HepG2 (cell line): ENCODE data around the gene AGPAT2. TPM values are rescaled to one million over a fixed set of nuclear protein-coding genes. Genes with fewer than 3 reads are reported as not detected.

Source experiments
- FOXA1 ChIP-seq, 2 experiments: fragments of 450-650 bp in 1 of 2; sonication (generic) in 1 of 2; formaldehyde crosslinking in 1 of 2; IDR thresholded peaks; 2 replicates each; pipeline versions ENCODE4 v1.4.0 to v1.6.1; 2016 to 2020; ENCODE audit warnings: missing genetic modification reagents in 1 of 2
- KLF16 ChIP-seq, 2 experiments: sonication (generic) in 1 of 2; formaldehyde crosslinking in 1 of 2; IDR thresholded peaks; 2 replicates each; pipeline versions ENCODE4 v1.6.1 to v1.8.0; 2016 to 2023; ENCODE audit warnings: missing genetic modification reagents in 2 of 2, missing compliant biosample characterization in 1 of 2
- SCMH1 ChIP-seq: sonication (generic); formaldehyde crosslinking; IDR thresholded peaks from 2 replicates; pipeline ENCODE4 v1.9.0; 2021; ENCODE audit warnings: missing genetic modification reagents, mild to moderate bottlenecking, borderline replicate concordance
- ZFP36L1 ChIP-seq: sonication (generic); formaldehyde crosslinking; IDR thresholded peaks from 2 replicates; pipeline ENCODE4 v1.8.0; 2022; ENCODE audit warnings: mild to moderate bottlenecking, missing genetic modification reagents, moderate library complexity
- ZNF276 ChIP-seq: sonication (generic); formaldehyde crosslinking; IDR thresholded peaks from 2 replicates; pipeline ENCODE4 v1.4.0; 2020; ENCODE audit warnings: mild to moderate bottlenecking, low read depth, missing genetic modification reagents
- ZNF672 ChIP-seq: sonication (generic); formaldehyde crosslinking; IDR thresholded peaks from 2 replicates; pipeline ENCODE4 v1.8.1; 2022; ENCODE audit warnings: missing genetic modification reagents
- polyA plus RNA-seq, 8 experiments: library from polyadenylated mRNA; depleted of rRNA in 3 of 8; stranded (reverse) in 7 of 8; unstranded in 1 of 8; fragments of >200 nt; fragmentation: Illumina TruSeq in 4 of 8; extraction: Trizol in 4 of 8; gene quantifications; 2 replicates each; pipeline versions ENCODE4 v1.2.1 to v1.2.3, GENCODE V29; 2011 to 2016; ENCODE audit warnings: low read depth in 4 of 8, missing spikeins in 1 of 8, mixed read lengths in 1 of 8; ENCODE audit not compliant: insufficient read depth in 1 of 8
- total RNA-seq, 5 experiments: library from RNA; depleted of rRNA; stranded (reverse); fragments of >200 nt; fragmentation: Illumina TruSeq; extraction: Trizol; gene quantifications; 2 replicates each; pipeline ENCODE4 v1.2.3, GENCODE V29; 2016; ENCODE audit warnings: low read depth in 1 of 5
- TF ChIP-seq, protein P1 (sequence below): sonication (generic); formaldehyde crosslinking; IDR thresholded peaks from 2 replicates; pipeline ENCODE4 v1.4.0; 2020; ENCODE audit warnings: mild to moderate bottlenecking, missing genetic modification reagents
- TF ChIP-seq, protein P2 (sequence below): sonication (generic); formaldehyde crosslinking; IDR thresholded peaks from 2 replicates; pipeline ENCODE4 v1.5.0; 2020; ENCODE audit warnings: mild to moderate bottlenecking, missing genetic modification reagents, borderline replicate concordance
- TF ChIP-seq, protein P3 (sequence below): IDR thresholded peaks from 2 replicates; pipeline ENCODE4 v1.6.1; 2016

AGPAT2 gene
- total and polyA plus RNA-seq, 2 of the 13 experiments (the other 11 are each of a cell fraction or from before 2014, with no cell fraction given), result 3.9 to 25.8 TPM

GRCh38 chr9:136728080-136728547, 40.9 kb upstream of the AGPAT2 start (continued):
- TF ChIP-seq, protein P1, sequence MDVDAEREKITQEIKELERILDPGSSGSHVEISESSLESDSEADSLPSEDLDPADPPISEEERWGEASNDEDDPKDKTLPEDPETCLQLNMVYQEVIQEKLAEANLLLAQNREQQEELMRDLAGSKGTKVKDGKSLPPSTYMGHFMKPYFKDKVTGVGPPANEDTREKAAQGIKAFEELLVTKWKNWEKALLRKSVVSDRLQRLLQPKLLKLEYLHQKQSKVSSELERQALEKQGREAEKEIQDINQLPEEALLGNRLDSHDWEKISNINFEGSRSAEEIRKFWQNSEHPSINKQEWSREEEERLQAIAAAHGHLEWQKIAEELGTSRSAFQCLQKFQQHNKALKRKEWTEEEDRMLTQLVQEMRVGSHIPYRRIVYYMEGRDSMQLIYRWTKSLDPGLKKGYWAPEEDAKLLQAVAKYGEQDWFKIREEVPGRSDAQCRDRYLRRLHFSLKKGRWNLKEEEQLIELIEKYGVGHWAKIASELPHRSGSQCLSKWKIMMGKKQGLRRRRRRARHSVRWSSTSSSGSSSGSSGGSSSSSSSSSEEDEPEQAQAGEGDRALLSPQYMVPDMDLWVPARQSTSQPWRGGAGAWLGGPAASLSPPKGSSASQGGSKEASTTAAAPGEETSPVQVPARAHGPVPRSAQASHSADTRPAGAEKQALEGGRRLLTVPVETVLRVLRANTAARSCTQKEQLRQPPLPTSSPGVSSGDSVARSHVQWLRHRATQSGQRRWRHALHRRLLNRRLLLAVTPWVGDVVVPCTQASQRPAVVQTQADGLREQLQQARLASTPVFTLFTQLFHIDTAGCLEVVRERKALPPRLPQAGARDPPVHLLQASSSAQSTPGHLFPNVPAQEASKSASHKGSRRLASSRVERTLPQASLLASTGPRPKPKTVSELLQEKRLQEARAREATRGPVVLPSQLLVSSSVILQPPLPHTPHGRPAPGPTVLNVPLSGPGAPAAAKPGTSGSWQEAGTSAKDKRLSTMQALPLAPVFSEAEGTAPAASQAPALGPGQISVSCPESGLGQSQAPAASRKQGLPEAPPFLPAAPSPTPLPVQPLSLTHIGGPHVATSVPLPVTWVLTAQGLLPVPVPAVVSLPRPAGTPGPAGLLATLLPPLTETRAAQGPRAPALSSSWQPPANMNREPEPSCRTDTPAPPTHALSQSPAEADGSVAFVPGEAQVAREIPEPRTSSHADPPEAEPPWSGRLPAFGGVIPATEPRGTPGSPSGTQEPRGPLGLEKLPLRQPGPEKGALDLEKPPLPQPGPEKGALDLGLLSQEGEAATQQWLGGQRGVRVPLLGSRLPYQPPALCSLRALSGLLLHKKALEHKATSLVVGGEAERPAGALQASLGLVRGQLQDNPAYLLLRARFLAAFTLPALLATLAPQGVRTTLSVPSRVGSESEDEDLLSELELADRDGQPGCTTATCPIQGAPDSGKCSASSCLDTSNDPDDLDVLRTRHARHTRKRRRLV (CRISPR knock-in tag), result peak; percentile 51; the same call in 1 of the 2 replicates
- TF ChIP-seq ZNF276 (CRISPR knock-in tag) (no peak), SCMH1 (CRISPR knock-in tag) (no peak), ZNF672 (CRISPR knock-in tag) (peak; percentile 84; the same call in 1 of the 2 replicates), FOXA1 (IDR thresholded peaks at IDR 0.05) (no peak), FOXA1 (CRISPR knock-in tag; IDR thresholded peaks at IDR 0.05) (peak; percentile 33; the same call in 1 of the 2 replicates), ZFP36L1 (CRISPR knock-in tag) (no peak; the same call in 1 of the 2 replicates), KLF16 (CRISPR knock-in tag; IDR thresholded peaks at IDR 0.05) (peak in 1 of 2 experiments; percentile 91; a peak in 3 of 4 replicates)
- TF ChIP-seq, protein P2, sequence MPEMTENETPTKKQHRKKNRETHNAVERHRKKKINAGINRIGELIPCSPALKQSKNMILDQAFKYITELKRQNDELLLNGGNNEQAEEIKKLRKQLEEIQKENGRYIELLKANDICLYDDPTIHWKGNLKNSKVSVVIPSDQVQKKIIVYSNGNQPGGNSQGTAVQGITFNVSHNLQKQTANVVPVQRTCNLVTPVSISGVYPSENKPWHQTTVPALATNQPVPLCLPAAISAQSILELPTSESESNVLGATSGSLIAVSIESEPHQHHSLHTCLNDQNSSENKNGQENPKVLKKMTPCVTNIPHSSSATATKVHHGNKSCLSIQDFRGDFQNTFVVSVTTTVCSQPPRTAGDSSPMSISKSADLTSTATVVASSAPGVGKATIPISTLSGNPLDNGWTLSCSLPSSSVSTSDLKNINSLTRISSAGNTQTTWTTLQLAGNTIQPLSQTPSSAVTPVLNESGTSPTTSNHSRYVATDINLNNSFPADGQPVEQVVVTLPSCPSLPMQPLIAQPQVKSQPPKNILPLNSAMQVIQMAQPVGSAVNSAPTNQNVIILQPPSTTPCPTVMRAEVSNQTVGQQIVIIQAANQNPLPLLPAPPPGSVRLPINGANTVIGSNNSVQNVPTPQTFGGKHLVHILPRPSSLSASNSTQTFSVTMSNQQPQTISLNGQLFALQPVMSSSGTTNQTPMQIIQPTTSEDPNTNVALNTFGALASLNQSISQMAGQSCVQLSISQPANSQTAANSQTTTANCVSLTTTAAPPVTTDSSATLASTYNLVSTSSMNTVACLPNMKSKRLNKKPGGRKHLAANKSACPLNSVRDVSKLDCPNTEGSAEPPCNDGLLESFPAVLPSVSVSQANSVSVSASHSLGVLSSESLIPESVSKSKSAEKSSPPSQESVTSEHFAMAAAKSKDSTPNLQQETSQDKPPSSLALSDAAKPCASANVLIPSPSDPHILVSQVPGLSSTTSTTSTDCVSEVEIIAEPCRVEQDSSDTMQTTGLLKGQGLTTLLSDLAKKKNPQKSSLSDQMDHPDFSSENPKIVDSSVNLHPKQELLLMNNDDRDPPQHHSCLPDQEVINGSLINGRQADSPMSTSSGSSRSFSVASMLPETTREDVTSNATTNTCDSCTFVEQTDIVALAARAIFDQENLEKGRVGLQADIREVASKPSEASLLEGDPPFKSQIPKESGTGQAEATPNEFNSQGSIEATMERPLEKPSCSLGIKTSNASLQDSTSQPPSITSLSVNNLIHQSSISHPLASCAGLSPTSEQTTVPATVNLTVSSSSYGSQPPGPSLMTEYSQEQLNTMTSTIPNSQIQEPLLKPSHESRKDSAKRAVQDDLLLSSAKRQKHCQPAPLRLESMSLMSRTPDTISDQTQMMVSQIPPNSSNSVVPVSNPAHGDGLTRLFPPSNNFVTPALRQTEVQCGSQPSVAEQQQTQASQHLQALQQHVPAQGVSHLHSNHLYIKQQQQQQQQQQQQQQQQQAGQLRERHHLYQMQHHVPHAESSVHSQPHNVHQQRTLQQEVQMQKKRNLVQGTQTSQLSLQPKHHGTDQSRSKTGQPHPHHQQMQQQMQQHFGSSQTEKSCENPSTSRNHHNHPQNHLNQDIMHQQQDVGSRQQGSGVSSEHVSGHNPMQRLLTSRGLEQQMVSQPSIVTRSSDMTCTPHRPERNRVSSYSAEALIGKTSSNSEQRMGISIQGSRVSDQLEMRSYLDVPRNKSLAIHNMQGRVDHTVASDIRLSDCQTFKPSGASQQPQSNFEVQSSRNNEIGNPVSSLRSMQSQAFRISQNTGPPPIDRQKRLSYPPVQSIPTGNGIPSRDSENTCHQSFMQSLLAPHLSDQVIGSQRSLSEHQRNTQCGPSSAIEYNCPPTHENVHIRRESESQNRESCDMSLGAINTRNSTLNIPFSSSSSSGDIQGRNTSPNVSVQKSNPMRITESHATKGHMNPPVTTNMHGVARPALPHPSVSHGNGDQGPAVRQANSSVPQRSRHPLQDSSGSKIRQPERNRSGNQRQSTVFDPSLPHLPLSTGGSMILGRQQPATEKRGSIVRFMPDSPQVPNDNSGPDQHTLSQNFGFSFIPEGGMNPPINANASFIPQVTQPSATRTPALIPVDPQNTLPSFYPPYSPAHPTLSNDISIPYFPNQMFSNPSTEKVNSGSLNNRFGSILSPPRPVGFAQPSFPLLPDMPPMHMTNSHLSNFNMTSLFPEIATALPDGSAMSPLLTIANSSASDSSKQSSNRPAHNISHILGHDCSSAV, result no peak
- TF ChIP-seq, protein P3, sequence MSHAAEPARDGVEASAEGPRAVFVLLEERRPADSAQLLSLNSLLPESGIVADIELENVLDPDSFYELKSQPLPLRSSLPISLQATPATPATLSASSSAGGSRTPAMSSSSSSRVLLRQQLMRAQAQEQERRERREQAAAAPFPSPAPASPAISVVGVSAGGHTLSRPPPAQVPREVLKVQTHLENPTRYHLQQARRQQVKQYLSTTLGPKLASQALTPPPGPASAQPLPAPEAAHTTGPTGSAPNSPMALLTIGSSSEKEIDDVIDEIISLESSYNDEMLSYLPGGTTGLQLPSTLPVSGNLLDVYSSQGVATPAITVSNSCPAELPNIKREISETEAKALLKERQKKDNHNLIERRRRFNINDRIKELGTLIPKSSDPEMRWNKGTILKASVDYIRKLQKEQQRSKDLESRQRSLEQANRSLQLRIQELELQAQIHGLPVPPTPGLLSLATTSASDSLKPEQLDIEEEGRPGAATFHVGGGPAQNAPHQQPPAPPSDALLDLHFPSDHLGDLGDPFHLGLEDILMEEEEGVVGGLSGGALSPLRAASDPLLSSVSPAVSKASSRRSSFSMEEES (CRISPR knock-in tag), result peak; percentile 77
